Panc1 (cell line): ENCODE measurements around the gene INPP5F. TPM values are rescaled to one million over a fixed set of nuclear protein-coding genes. Genes with fewer than 3 reads are reported as not detected.

Source experiments
- ATAC-seq: fragments of 200-7000 bp; cut with Tn5 transposase; 2 replicates; pipeline ENCODE4 v1.9.1; 2020; ENCODE audit warnings: mild to moderate bottlenecking, moderate library complexity
- BruUV-seq: library from RNA; stranded (reverse); fragments of 400-500 nt; replicated peaks from 2 replicates; lab custom pipeline; 2021; lab: Mats Ljungman, UMichigan
- CTCF ChIA-PET: fragments of 300-600 bp; sonication (Branson Sonifier 250); formaldehyde crosslinking; loops from one replicate; lab custom pipeline; 2022; ENCODE audit warnings: antibody characterized with exemption; lab: Charles Lee
- POLR2A ChIA-PET: fragments of 300-600 bp; sonication (Branson Sonifier 250); formaldehyde crosslinking; loops from one replicate; lab custom pipeline; 2022; ENCODE audit warnings: antibody characterized with exemption; lab: Charles Lee
- DNase-seq: peaks from one replicate; pipeline ENCODE4 v3.0.0-alpha.2; 2010; ENCODE audit warnings: low read depth, low spot score
- H3K27ac ChIP-seq: 2 replicates; pipeline ENCODE4 v1.5.1; 2011; ENCODE audit warnings: mild to moderate bottlenecking, low read length, inconsistent platforms
- H3K27me3 ChIP-seq: fragments of 200-500 bp; sonication (Bioruptor generic); 2 replicates; pipeline ENCODE4 v1.6.0; 2014; ENCODE audit warnings: low read length, inconsistent platforms; ENCODE audit not compliant: control insufficient read depth, insufficient read depth
- H3K36me3 ChIP-seq: fragments of 200-500 bp; sonication (Bioruptor generic); 2 replicates; pipeline ENCODE4 v1.5.1; 2014; ENCODE audit warnings: inconsistent platforms, mild to moderate bottlenecking, low read length, moderate library complexity; ENCODE audit not compliant: control insufficient read depth, insufficient read depth
- H3K4me1 ChIP-seq: 2 replicates; pipeline ENCODE4 v1.5.1; 2011; ENCODE audit warnings: inconsistent platforms, mild to moderate bottlenecking, low read length, moderate library complexity; ENCODE audit not compliant: control insufficient read depth, insufficient read depth
- H3K4me3 ChIP-seq, 2 experiments: 2 replicates each; pipeline ENCODE4 v1.5.1; 2011 to 2012; ENCODE audit warnings: low read depth in 2 of 2, low read length in 2 of 2, mild to moderate bottlenecking in 2 of 2, inconsistent platforms in 1 of 2, moderate library complexity in 1 of 2
- H3K9me3 ChIP-seq: fragments of 200-500 bp; sonication (Bioruptor generic); 2 replicates; pipeline ENCODE4 v1.5.1; 2014; ENCODE audit warnings: low read depth, mild to moderate bottlenecking, inconsistent platforms, low read length, moderate library complexity; ENCODE audit not compliant: control insufficient read depth, insufficient read depth
- CTCF ChIP-seq: fragments of 450-650 bp; IDR thresholded peaks from 2 replicates; pipeline ENCODE4 v1.5.1; 2017; ENCODE audit warnings: mild to moderate bottlenecking
- POLR2AphosphoS5 ChIP-seq: IDR thresholded peaks from 2 replicates; pipeline ENCODE4 v1.6.1; 2012; ENCODE audit warnings: mild to moderate bottlenecking, low read depth, low read length, moderate library complexity
- SIN3A ChIP-seq: IDR thresholded peaks from 2 replicates; pipeline ENCODE4 v1.6.1; 2012; ENCODE audit warnings: low read depth, mild to moderate bottlenecking, low read length, moderate library complexity, borderline replicate concordance; ENCODE audit not compliant: insufficient read depth
- TCF7L2 ChIP-seq: IDR thresholded peaks from 2 replicates; pipeline ENCODE4 v1.6.1; 2011; ENCODE audit warnings: mild to moderate bottlenecking, low read depth, low read length, inconsistent platforms
- in situ Hi-C: cut with HindIII; loops from 2 replicates; pipeline ENCODE4 v1.10.0; 2016; ENCODE audit warnings: low sequenced_read_pairs, low pct_unique_long_range_greater_than_20kb
- intact Hi-C: fragments of 100-400 bp; cut with micrococcal nuclease; formaldehyde crosslinking; loops from one replicate; pipeline ENCODE4 v1.10.0; 2022; ENCODE audit not compliant: unreplicated experiment
- total RNA-seq: library from RNA; stranded (reverse); gene quantifications from one replicate; pipeline ENCODE4 v1.2.1, GENCODE V29; 2021; ENCODE audit not compliant: unreplicated experiment
- TF ChIP-seq, protein P1 (sequence below), 2 experiments: IDR thresholded peaks; 2 replicates each; pipeline ENCODE4 v1.6.1; 2011 to 2012; ENCODE audit warnings: low read depth in 2 of 2, control low read depth in 1 of 2, low read length in 1 of 2, mild to moderate bottlenecking in 1 of 2, moderate library complexity in 1 of 2; ENCODE audit not compliant: insufficient read depth in 1 of 2

The INPP5F gene
- total RNA-seq, 1 experiment from 2014 or later = 26.7 TPM

DNA sequence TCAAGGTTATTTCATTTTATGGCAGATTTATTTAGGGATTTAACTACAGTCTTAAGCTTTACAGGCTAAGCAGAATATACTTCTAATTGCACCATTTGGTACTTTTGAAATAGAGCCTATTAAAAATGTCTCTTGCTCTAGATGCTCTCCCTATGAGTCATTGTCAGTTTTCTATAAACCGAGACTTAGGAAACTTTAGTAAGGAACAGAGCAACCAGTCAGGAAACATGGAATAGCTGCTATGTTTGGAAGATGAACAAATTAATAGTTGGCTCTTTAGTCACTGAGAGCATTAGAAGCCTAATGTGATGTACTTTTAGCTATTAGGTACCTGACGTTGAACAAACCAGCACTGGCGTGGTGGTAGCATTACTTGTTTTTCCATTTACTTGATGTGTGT lies 35.3 kb downstream of the INPP5F start:
- Histone ChIP-seq H3K9me3 (no peaks in the 10 kb centered on the region), H3K27me3 (no peaks in the 10 kb centered on the region), H3K4me3 (no peak overlapping the region), H3K36me3 (no peaks in the 10 kb centered on the region), H3K4me1 (no peaks in the 10 kb centered on the region), H3K27ac (no peak overlapping the region)
- ChIA-PET CTCF (no interaction called here), POLR2A (no interaction called here)
- intact Hi-C loops = no loop called here
- TF ChIP-seq CTCF (no peak), SIN3A (no peak), TCF7L2 (no peak)
- TSS peak; percentile 25 for BruUV-seq
- no peak for DNase-seq
- in situ Hi-C loops = no loop called here
- no peak for ATAC-seq

DNA sequence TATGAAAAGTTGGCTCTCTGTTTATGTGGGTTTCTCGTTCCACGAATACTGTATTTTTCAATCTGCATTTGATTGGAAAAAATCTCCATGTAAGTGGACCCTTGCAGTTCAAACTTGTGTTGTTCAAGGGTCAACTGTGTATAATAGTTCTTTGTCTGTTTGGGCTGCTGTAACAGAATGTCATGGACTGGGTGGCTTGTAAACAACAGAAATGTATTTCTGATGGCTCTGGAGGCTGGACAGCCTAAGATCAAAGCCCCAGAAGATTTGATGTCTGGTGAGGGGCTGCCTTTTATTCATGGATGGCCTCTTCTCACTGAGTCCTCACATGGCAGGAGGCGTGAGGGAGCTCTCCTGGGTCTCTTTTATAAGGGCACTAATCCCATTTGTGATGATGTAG lies 36.2 kb downstream of the INPP5F start:
- BruUV-seq = no TSS peak
- no peak for ATAC-seq
- Histone ChIP-seq H3K27me3 (no peaks in the 10 kb centered on the region), H3K4me3 (no peak overlapping the region), H3K36me3 (no peaks in the 10 kb centered on the region), H3K4me1 (no peaks in the 10 kb centered on the region), H3K9me3 (no peaks in the 10 kb centered on the region), H3K27ac (no peak overlapping the region)
- TF ChIP-seq, protein P1, sequence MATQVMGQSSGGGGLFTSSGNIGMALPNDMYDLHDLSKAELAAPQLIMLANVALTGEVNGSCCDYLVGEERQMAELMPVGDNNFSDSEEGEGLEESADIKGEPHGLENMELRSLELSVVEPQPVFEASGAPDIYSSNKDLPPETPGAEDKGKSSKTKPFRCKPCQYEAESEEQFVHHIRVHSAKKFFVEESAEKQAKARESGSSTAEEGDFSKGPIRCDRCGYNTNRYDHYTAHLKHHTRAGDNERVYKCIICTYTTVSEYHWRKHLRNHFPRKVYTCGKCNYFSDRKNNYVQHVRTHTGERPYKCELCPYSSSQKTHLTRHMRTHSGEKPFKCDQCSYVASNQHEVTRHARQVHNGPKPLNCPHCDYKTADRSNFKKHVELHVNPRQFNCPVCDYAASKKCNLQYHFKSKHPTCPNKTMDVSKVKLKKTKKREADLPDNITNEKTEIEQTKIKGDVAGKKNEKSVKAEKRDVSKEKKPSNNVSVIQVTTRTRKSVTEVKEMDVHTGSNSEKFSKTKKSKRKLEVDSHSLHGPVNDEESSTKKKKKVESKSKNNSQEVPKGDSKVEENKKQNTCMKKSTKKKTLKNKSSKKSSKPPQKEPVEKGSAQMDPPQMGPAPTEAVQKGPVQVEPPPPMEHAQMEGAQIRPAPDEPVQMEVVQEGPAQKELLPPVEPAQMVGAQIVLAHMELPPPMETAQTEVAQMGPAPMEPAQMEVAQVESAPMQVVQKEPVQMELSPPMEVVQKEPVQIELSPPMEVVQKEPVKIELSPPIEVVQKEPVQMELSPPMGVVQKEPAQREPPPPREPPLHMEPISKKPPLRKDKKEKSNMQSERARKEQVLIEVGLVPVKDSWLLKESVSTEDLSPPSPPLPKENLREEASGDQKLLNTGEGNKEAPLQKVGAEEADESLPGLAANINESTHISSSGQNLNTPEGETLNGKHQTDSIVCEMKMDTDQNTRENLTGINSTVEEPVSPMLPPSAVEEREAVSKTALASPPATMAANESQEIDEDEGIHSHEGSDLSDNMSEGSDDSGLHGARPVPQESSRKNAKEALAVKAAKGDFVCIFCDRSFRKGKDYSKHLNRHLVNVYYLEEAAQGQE (IDR thresholded peaks at IDR 0.05; ENCODE audit: insufficient read depth in 1 of 2, low read depth in 2 of 2, low read length in 1 of 2) = no peak
- TF ChIP-seq TCF7L2 (no peak), CTCF (no peak), POLR2AphosphoS5 (no peak), SIN3A (no peak)
- CTCF ChIA-PET = no interaction called here
- intact Hi-C loops (no loop called here), in situ Hi-C loops (no loop called here)
- POLR2A ChIA-PET = no interaction called here
- DNase-seq = no peak
